OCI-LY1 (cell line): Measurements from ENCODE around the gene LRCH1.

Experiments used
- EZH2 ChIP-seq: fragments of 200-600 bp; sonication (generic), shearing (Covaris generic); IDR thresholded peaks from 2 replicates; pipeline ENCODE4 v1.8.0; 2017; ENCODE audit warnings: borderline replicate concordance, mixed run types, mild to moderate bottlenecking, antibody characterized with exemption, low read length, moderate library complexity, mixed read lengths
- TF ChIP-seq, protein P1 (sequence below): fragments of 200-600 bp; sonication (generic), shearing (Covaris generic); IDR thresholded peaks from 2 replicates; pipeline ENCODE4 v1.5.1; 2017; ENCODE audit warnings: mild to moderate bottlenecking, antibody characterized with exemption, low read length, moderate library complexity, mixed read lengths

DNA sequence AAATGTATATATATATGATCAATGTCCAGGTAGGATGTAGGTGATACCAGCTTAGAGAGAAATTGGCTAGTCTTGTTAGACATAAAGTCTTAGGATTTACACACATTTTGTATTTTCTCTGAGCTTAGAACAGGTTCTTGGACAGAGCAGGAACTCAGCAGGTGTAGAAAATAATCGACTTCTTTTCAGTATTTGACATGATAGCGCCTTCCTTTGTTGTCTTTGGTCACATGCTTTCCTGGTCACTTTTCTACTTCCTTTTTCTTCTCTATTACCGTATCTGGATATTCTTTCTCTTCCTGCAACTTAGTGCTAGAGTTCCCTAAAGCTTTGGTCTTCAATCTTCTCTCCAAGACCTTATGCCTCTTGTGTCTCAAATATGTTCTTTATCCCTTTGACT is 107.4 kb downstream of the LRCH1 start:
- TF ChIP-seq, protein P1, sequence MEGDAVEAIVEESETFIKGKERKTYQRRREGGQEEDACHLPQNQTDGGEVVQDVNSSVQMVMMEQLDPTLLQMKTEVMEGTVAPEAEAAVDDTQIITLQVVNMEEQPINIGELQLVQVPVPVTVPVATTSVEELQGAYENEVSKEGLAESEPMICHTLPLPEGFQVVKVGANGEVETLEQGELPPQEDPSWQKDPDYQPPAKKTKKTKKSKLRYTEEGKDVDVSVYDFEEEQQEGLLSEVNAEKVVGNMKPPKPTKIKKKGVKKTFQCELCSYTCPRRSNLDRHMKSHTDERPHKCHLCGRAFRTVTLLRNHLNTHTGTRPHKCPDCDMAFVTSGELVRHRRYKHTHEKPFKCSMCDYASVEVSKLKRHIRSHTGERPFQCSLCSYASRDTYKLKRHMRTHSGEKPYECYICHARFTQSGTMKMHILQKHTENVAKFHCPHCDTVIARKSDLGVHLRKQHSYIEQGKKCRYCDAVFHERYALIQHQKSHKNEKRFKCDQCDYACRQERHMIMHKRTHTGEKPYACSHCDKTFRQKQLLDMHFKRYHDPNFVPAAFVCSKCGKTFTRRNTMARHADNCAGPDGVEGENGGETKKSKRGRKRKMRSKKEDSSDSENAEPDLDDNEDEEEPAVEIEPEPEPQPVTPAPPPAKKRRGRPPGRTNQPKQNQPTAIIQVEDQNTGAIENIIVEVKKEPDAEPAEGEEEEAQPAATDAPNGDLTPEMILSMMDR: no peak
- no peak for TF ChIP-seq EZH2
